Skin epidermis (tissue), 12 donors: ENCODE measurements around the gene ARHGAP4.

ENCODE experiments used
- H3K27ac ChIP-seq, 21 experiments: fragments of 200-600 bp; sonication (generic) in 11 of 21; one replicate each; pipeline ENCODE4 v1.5.0; 2020; ENCODE audit warnings: mild to moderate bottlenecking in 3 of 21, inconsistent platforms in 2 of 21, moderate library complexity in 2 of 21
- H3K4me3 ChIP-seq, 7 experiments: fragments of 200-600 bp; sonication (generic) in 2 of 7; one replicate each; pipeline ENCODE4 v1.5.0; 2020; ENCODE audit warnings: inconsistent platforms in 2 of 7, mild to moderate bottlenecking in 2 of 7, moderate library complexity in 1 of 7

Gene ARHGAP4

DNA sequence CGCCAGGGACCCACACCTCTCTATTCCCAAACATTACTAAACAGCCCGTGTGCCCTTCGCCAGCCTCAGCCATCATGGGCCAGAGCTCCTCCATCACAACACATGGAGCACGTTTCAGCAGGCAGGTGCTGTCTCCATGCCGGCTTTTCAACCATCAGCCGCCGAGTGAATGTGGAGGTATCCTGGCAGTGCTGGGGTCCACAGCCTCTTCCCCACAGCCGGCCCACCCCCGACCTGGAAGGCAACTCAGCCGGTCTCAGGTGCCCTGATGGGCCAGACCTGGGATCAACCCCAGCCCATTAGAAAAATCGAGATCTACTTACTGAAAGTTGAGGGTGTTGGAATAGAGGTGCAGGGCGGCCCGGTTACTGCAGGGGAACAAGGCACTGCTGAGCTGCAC lies 5.7 kb upstream of the ARHGAP4 start:
- H3K27ac ChIP-seq, result no peak overlapping the region
- H3K4me3 ChIP-seq, result no peak overlapping the region

GRCh38 chrX:153931151-153931550 lies 5.1 kb upstream of the ARHGAP4 start:
- Histone ChIP-seq H3K4me3 (no peak overlapping the region), H3K27ac (no peak overlapping the region)

DNA sequence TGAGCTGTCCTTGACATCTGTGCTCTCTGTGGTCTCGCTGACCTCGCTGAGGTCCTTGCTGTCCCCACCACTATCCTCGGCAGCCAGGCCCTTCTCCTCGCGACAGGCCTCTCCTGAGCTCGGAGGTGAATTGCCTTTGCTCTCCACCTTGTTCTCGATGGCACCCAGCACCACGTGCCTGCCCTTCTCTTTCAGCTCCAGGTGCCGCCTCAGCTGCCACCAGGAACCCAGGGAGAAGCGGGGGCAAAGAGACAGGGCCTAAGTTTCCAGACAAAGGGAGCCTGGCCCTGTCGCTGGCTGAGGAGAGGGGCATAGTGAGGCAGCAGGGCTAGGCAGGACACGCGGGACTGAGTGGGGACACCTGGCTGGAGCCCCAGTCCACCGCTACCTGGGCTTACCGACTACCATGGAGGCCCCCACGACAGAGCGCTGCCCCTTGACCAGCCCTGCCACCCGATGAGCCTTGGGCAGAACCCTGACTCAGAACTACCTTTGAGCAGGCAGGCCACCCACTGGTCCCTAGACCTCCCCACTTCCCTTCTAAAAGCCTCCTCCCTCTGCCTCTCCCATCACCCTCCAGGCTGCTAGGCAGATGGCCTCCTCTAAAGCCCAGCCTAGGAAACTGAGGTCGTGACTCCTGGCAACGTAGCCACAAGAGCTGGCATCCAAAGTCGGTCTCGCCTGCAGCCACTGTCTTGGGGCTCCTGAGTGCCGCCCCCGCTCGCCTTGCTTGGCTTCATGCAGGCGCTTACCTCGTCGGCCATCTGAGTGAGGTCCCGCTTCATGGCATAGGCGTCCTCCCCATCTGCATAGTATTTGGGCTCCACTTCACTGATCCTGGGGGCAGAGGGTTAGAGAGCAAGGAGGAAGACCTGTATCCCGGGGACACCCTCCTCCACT lies 4.2 kb upstream of the ARHGAP4 start:
- Histone ChIP-seq H3K27ac (peak overlapping the region in 4 of 21 experiments; percentile 1 to 55 (median 32)), H3K4me3 (no peak overlapping the region)

DNA sequence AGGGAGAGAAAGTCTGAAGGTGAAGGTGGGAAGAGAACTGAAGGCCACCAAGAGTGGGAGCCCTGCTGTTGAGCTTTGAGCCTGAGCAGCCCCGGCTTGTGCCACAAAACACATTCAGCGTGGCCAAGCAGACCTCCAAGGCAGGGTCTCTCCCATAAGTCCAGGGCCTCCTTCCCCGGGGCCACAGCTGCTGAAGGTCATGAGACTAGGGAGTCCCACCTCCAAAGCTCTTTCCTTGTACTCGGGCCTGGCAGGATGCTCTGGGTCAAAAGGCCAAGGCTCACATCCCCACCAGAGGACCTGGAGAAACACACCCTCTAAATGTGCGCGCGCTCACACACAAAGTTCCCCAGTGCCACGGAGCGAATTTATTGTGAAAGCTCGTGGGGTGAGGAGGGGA lies 3.5 kb upstream of the ARHGAP4 start:
- peak overlapping the region in 7 of 21 experiments; percentile 26 to 98 (median 55) for H3K27ac ChIP-seq
- H3K4me3 ChIP-seq, result no peak overlapping the region

DNA sequence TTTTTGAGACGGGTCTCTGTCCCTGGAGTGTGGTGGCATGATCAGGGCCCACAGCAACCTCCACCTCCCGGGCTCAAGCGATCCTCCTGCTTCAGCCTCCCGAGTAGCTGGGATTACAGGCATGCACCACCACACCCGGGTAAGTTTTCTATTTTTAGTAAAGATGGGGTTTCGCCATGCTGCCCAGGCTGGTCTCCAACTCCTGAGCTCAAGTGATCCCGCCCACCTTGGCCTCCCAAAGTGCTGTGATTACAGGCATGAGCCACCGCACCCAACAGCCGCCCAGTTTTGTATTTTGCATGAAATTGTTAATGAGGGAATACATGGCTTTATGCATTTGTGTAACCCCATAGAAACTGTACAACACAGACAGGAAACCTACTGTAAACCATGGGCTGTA lies 2.8 kb upstream of the ARHGAP4 start:
- H3K27ac ChIP-seq, result peak overlapping the region in 14 of 21 experiments; percentile 21 to 98 (median 64)
- H3K4me3 ChIP-seq, result peak overlapping the region in 3 of 7 experiments; percentile 5 to 51 (median 47)

DNA sequence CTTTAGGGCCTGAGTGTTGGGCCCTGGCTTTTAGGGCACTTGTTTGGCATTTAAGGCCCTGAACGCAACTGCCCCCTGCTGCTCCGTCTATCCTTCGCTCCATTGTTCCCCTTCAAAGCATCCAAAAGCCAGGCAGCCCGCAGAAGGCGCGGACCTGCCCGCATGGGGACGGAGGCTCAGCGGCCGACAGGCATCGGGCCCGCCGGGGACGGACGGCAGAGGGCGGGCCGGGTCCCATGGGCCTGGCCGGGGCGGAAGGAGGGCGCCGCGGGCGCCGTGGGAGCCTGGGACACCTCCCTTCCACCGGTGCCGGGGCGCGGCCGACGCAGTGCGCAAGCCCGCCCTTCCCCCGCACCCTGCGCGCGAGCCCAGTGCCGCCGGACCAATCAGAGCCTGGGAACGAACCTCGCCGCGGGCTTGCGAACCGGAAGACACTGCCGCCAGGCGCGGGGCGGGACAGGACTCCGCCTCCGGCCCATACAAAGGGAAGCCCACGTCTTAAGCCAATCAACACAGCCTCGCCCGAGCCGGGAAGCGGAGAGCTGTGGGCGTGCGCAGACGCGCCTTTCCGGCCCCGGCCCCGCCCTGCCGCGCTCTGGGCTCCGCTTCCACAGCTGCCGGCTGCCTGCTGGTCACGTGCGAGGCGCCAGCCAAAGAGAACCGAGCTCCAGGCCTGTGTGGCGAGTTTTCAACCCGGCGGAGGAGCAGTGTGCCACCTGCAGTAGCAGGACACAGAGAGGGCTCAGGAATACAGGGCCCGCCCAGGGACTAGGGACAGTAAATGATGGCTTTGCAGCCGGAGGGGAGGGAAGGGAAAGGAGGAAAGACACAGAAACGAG lies 2.1 kb upstream of the ARHGAP4 start:
- peak overlapping the region; percentile 70 to 99 (median 94) for H3K27ac ChIP-seq
- peak overlapping the region; percentile 37 to 56 (median 47) for H3K4me3 ChIP-seq

DNA sequence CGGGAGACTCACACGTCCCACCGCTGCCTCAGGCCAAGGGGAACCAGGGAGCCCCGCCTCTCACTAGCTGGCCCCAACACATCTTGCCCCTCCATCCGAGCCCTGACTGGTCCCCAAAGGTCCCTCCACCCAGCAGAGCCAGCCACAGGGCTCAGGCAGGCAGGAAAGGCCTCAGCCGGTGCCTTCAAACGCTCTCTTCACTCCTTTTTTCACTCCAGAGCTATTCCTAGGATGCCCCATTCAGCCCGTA lies 1.5 kb upstream of the ARHGAP4 start:
- peak overlapping the region; percentile 70 to 99 (median 94) for H3K27ac ChIP-seq

GRCh38 chrX:153926858-153927671 lies 1.0 kb upstream of the ARHGAP4 start:
- peak overlapping the region; percentile 70 to 99 (median 94) for H3K27ac ChIP-seq
- peak overlapping the region; percentile 37 to 56 (median 47) for H3K4me3 ChIP-seq

More for the DNA sequence above, 1.5 kb upstream of the ARHGAP4 start:
- peak overlapping the region; percentile 37 to 56 (median 47) for H3K4me3 ChIP-seq

GRCh38 chrX:153926552-153926857 lies 441 bp upstream of the ARHGAP4 start:
- Histone ChIP-seq H3K4me3 (peak overlapping the region; percentile 17 to 51 (median 39)), H3K27ac (peak overlapping the region; percentile 31 to 99 (median 94))

DNA sequence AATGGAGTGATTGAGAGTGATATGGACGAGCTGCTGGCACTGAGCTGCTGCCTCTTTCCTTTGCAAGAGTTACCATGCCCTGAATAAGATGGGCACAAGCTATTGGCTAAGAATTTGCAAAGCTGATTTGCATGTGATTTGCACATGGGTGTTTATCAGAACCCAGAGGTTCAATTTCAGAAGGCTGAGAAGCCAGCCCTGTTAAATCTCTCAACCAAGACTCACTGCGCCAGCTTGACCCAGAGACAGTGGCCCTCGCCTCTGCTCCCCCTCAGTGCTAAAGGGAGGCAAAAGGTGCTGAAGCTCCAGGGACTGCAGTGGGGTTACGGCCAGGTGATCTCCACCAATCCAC lies 701 bp downstream of the ARHGAP4 start:
- Histone ChIP-seq H3K4me3 (peak overlapping the region; percentile 21 to 51 (median 39)), H3K27ac (peak overlapping the region in 15 of 21 experiments; percentile 54 to 99 (median 95))

DNA sequence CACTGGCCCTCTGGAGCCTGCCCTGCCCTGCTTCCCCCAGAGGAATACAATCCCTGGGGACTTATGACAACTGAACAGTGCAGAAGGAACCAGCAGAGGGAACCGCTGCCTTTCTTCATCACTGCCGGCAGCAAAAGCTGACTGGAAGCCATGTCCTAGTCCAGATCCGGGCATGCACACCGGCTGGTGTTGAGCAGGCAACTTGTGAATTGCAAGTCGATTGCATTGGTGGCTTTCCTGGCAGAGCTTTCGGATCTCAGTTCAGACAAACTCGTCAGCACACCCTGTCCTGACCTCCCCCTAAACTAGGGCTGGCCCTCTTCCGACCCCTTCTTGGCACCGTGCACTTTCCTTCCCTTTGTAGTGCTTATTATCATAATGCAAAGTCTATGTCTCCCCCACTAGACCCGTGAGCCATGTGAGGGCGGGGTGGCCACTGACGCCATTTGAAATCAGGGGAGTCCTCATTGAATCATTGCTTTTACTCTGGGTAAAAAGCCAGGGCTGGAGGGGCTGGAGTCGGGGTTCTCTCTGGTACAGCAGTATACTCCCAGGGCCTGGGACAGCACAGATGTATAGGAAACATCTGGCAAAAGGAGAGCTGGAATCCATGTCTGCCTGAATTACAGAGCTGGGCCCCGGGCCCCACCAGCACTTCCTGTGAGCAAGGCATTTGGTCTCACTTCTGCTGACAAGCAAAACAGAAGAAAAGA lies 1.8 kb downstream of the ARHGAP4 start:
- H3K4me3 ChIP-seq, result peak overlapping the region in 5 of 7 experiments; percentile 3 to 51 (median 13)
- peak overlapping the region in 15 of 21 experiments; percentile 11 to 99 (median 81) for H3K27ac ChIP-seq

DNA sequence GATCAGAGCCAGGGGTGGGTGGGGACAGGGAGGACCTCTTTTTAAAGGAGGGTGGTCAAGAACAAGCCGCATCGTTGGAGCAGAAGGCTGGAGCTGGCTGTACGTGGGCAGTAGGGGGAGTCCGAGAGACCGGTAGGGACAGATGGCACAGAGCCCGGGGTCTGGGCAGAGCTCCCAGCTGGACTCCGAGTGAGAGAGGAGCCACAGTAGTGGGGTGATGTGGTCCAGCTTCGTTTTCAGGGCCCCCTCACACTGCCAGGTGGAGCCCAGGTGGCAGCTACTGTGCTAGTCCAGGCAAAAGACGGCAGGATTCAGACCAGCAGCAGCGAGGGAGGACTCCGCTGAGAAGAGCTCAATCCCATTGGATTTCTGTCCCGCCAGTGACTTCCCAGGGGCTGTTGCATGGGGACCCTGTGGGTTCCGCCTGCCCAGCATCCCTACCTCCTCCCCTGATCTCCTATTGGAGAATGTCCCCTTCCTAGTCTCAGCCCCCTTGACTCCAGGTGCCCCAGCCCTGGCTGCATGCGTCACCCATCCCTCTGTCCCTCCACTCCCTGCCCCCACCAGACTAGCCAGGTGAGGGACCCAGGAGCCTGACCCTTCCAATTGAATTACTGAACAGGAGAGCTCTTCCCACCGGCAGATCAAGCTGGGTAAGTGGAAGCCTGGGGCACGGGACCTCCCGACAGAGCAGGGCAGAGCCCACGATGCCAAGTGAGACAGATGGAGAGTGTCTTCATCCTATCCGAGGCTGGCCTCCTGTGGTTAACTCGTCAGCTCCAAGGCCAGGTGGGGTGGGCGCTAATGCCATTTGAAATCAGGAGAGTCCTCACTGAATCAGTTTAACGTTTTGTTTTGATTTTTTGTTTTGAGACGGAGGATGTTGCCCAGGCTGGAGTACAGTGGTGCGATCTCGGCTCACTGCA lies 2.9 kb downstream of the ARHGAP4 start:
- Histone ChIP-seq H3K27ac (peak overlapping the region in 8 of 21 experiments; percentile 12 to 97 (median 66)), H3K4me3 (peak overlapping the region in 1 of 7 experiments; percentile 9)

GRCh38 chrX:153921511-153922446 lies 4.3 kb downstream of the ARHGAP4 start:
- H3K4me3 ChIP-seq, result peak overlapping the region in 1 of 7 experiments; percentile 5
- H3K27ac ChIP-seq, result peak overlapping the region in 5 of 21 experiments; percentile 7 to 37 (median 9)

DNA sequence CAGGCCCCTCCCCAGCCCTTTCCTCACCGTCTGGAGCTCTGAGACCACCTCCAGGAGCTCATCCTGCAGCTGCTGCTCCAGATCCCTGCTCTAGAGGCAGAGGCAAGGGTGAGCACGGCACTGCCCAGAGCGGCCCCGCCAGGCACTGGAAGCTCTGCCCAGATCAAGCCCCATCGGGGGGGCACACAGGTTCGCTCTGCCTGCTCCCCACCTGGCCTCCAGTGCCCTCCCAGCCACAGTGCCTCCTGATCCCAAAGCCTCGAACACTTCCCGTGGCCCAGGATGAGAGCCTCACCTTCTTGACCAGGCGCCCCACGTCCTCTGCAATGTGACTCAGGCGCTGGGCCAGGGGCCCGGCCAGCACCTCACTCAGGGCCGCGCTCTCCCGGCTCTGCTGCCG lies 5.0 kb downstream of the ARHGAP4 start:
- H3K4me3 ChIP-seq, result no peak overlapping the region
- H3K27ac ChIP-seq, result no peak overlapping the region

GRCh38 chrX:153920546-153920945 lies 5.5 kb downstream of the ARHGAP4 start:
- Histone ChIP-seq H3K4me3 (no peak overlapping the region), H3K27ac (no peak overlapping the region)

DNA sequence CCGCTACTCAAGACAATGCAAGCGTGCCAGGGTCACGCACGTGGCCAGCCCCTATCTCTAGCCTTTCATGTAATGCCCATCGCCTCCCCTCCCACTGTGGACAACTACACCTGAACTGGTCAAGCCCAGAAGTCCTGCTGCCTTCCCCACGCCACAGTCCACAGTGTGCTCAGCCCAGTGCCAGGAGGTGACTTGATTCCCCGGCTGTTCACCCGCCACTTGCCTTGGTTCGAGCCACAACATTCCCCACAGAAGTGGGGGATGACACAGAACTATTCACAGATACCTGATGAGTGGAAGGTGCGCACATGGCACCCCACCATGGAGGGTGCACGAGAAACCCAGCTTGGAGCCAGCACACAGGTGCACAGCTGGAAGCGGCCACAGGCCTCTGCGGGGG lies 6.8 kb downstream of the ARHGAP4 start:
- Histone ChIP-seq H3K4me3 (no peak overlapping the region), H3K27ac (no peak overlapping the region)

DNA sequence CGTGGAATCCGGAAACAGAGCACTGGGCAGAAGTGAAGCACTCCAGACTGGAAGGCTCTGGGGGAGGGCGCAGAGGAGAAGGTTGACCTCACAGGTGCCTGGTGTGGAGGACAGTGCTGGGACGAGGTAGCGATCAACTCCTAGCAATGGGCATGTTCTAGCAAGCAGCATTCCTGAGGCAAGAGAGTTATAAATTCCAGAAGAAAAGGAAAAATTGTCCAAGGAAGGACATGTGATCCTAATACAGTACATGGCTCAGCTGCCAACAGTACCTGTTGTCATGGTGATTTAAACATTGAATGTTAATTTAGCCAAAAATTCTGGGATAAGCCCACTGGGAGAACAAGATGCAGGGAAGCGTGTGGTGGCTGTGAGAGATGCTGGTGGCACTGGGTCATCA lies 8.2 kb downstream of the ARHGAP4 start:
- H3K4me3 ChIP-seq, result no peak overlapping the region

More for the DNA sequence above, 8.2 kb downstream of the ARHGAP4 start:
- no peak overlapping the region for H3K27ac ChIP-seq
